ENCODE results near the gene HCN3.
"Not testable (repeated sequence)": the region's sequence is repeated elsewhere in the genome, so short reads cannot be mapped to it uniquely, and the experiment has no call there.

Gene HCN3

DNA sequence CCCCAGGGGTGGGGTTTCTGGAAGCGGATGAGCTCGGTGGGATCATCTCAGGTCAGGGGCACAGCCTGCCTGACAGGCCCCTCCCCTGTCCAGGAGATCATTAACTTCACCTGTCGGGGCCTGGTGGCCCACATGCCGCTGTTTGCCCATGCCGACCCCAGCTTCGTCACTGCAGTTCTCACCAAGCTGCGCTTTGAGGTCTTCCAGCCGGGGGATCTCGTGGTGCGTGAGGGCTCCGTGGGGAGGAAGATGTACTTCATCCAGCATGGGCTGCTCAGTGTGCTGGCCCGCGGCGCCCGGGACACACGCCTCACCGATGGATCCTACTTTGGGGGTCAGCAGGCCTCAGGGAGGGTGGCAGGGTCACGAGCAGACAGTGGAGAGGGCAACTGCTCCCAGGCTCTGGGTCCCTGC, 8.4 kb downstream of the HCN3 start:
- H3K27me3 ChIP-seq (ENCODE audit: insufficient read depth, poor library complexity, severe bottlenecking), result no peaks in the 10 kb centered on the region
- no peak for DNase-seq (ENCODE audit: low read depth in 1 of 2, low spot score in 1 of 2)
- no peak overlapping the region for H3K27ac ChIP-seq (replicated peaks)
- no peak overlapping the region for H3K4me3 ChIP-seq (replicated peaks; ENCODE audit: insufficient read depth, low read length)
- no peak for TF ChIP-seq SPI1 (IDR thresholded peaks at IDR 0.05; ENCODE audit: borderline replicate concordance, low read depth)
- no peak for TF ChIP-seq POLR2AphosphoS5 (IDR thresholded peaks at IDR 0.05; ENCODE audit: low read depth)
- TF ChIP-seq, protein P1, sequence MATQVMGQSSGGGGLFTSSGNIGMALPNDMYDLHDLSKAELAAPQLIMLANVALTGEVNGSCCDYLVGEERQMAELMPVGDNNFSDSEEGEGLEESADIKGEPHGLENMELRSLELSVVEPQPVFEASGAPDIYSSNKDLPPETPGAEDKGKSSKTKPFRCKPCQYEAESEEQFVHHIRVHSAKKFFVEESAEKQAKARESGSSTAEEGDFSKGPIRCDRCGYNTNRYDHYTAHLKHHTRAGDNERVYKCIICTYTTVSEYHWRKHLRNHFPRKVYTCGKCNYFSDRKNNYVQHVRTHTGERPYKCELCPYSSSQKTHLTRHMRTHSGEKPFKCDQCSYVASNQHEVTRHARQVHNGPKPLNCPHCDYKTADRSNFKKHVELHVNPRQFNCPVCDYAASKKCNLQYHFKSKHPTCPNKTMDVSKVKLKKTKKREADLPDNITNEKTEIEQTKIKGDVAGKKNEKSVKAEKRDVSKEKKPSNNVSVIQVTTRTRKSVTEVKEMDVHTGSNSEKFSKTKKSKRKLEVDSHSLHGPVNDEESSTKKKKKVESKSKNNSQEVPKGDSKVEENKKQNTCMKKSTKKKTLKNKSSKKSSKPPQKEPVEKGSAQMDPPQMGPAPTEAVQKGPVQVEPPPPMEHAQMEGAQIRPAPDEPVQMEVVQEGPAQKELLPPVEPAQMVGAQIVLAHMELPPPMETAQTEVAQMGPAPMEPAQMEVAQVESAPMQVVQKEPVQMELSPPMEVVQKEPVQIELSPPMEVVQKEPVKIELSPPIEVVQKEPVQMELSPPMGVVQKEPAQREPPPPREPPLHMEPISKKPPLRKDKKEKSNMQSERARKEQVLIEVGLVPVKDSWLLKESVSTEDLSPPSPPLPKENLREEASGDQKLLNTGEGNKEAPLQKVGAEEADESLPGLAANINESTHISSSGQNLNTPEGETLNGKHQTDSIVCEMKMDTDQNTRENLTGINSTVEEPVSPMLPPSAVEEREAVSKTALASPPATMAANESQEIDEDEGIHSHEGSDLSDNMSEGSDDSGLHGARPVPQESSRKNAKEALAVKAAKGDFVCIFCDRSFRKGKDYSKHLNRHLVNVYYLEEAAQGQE (IDR thresholded peaks at IDR 0.05; ENCODE audit: insufficient replicate concordance, low read depth), result no peak
- TF ChIP-seq, protein P2, sequence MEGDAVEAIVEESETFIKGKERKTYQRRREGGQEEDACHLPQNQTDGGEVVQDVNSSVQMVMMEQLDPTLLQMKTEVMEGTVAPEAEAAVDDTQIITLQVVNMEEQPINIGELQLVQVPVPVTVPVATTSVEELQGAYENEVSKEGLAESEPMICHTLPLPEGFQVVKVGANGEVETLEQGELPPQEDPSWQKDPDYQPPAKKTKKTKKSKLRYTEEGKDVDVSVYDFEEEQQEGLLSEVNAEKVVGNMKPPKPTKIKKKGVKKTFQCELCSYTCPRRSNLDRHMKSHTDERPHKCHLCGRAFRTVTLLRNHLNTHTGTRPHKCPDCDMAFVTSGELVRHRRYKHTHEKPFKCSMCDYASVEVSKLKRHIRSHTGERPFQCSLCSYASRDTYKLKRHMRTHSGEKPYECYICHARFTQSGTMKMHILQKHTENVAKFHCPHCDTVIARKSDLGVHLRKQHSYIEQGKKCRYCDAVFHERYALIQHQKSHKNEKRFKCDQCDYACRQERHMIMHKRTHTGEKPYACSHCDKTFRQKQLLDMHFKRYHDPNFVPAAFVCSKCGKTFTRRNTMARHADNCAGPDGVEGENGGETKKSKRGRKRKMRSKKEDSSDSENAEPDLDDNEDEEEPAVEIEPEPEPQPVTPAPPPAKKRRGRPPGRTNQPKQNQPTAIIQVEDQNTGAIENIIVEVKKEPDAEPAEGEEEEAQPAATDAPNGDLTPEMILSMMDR (IDR thresholded peaks at IDR 0.05; ENCODE audit: insufficient read depth, low read length), result no peak
- TF ChIP-seq GABPA (IDR thresholded peaks at IDR 0.05; ENCODE audit: low read depth), result no peak

DNA sequence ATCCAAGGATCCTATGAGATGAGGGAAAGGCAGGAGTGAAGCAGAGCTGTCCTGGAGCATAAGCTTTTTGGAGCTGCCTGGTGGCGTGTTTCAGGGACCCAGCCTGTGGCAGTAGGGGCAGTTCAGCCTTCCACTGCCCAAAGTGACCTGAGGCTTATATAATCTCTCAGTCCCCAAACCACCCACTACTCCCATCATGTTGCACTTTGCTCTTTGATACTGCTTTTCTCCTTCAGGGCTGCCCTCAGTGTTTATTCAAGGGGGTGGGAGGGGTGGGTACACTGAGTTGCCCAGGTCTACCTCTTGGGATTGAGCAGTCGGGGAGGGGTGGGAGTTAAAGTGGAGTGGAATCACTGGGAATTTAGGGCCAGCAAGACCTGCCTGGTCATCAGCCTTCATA, 9.3 kb downstream of the HCN3 start:
- H3K4me3 ChIP-seq (replicated peaks; ENCODE audit: insufficient read depth, low read length), result no peak overlapping the region
- H3K27ac ChIP-seq (replicated peaks), result no peak overlapping the region
- H3K27me3 ChIP-seq (ENCODE audit: insufficient read depth, poor library complexity, severe bottlenecking), result no peaks in the 10 kb centered on the region
- no peak for DNase-seq (ENCODE audit: low read depth in 1 of 2, low spot score in 1 of 2)
- TF ChIP-seq, protein P2 (IDR thresholded peaks at IDR 0.05; ENCODE audit: insufficient read depth, low read length), result no peak
- no peak for TF ChIP-seq POLR2AphosphoS5 (IDR thresholded peaks at IDR 0.05; ENCODE audit: low read depth)
- no peak for TF ChIP-seq GABPA (IDR thresholded peaks at IDR 0.05; ENCODE audit: low read depth)
- TF ChIP-seq, protein P1 (IDR thresholded peaks at IDR 0.05; ENCODE audit: insufficient replicate concordance, low read depth), result no peak
- TF ChIP-seq SPI1 (IDR thresholded peaks at IDR 0.05; ENCODE audit: borderline replicate concordance, low read depth), result no peak

DNA sequence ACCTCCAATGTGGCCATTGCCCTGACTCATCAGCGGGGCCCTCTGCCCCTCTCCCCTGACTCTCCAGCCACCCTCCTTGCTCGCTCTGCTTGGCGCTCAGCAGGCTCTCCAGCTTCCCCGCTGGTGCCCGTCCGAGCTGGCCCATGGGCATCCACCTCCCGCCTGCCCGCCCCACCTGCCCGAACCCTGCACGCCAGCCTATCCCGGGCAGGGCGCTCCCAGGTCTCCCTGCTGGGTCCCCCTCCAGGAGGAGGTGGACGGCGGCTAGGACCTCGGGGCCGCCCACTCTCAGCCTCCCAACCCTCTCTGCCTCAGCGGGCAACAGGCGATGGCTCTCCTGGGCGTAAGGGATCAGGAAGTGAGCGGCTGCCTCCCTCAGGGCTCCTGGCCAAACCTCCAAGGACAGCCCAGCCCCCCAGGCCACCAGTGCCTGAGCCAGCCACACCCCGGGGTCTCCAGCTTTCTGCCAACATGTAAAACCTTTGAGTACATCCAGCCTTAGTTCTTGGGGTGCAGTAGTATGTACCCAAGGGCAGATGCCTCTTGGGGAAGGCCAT, 10.8 kb downstream of the HCN3 start:
- Histone ChIP-seq H3K4me3 (replicated peaks; ENCODE audit: insufficient read depth, low read length) (no peak overlapping the region), H3K27me3 (ENCODE audit: insufficient read depth, poor library complexity, severe bottlenecking) (peaks cover 4% of the 10 kb centered on the region), H3K27ac (replicated peaks) (no peak overlapping the region)
- no peak for DNase-seq (ENCODE audit: low read depth in 1 of 2, low spot score in 1 of 2)
- no peak for TF ChIP-seq SPI1 (IDR thresholded peaks at IDR 0.05; ENCODE audit: borderline replicate concordance, low read depth)
- TF ChIP-seq, protein P1 (IDR thresholded peaks at IDR 0.05; ENCODE audit: insufficient replicate concordance, low read depth), result no peak
- TF ChIP-seq, protein P2 (IDR thresholded peaks at IDR 0.05; ENCODE audit: insufficient read depth, low read length), result no peak
- no peak for TF ChIP-seq GABPA (IDR thresholded peaks at IDR 0.05; ENCODE audit: low read depth)
- no peak for TF ChIP-seq POLR2AphosphoS5 (IDR thresholded peaks at IDR 0.05; ENCODE audit: low read depth)

DNA sequence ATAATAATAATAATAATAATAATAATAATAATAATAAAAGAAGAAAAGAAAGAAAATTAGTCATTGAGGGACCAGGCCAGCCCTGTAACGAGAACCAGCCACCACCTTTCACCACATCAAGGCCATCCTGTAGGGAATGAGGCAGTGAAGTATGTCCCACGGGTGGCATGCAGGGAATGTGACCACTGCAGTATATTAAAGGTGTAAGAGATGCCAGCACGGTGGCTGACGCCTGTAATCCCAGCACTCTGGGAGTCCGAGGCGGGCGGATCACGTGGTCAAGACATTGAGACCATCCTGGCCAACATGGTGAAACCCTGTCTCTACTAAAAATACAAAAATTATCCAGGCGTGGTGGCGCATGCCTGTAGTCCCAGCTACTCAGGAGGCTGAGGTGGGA, 13.7 kb downstream of the HCN3 start:
- not testable (repeated sequence) for DNase-seq (ENCODE audit: low read depth in 1 of 2, low spot score in 1 of 2); H3K4me3 ChIP-seq (replicated peaks; ENCODE audit: insufficient read depth, low read length); H3K27ac ChIP-seq (replicated peaks)
- H3K27me3 ChIP-seq (ENCODE audit: insufficient read depth, poor library complexity, severe bottlenecking), result peaks cover 12% of the 10 kb centered on the region
